ENCODE measurements around the gene RPS6KA2. TPM values are rescaled to one million over a fixed set of nuclear protein-coding genes. Genes with fewer than 3 reads are reported as not detected.

Gene RPS6KA2
- total and polyA plus RNA-seq, 2 donors (not counting 1 experiment from before 2014, with no cell fraction given): 2.2 to 16.0 TPM

DNA sequence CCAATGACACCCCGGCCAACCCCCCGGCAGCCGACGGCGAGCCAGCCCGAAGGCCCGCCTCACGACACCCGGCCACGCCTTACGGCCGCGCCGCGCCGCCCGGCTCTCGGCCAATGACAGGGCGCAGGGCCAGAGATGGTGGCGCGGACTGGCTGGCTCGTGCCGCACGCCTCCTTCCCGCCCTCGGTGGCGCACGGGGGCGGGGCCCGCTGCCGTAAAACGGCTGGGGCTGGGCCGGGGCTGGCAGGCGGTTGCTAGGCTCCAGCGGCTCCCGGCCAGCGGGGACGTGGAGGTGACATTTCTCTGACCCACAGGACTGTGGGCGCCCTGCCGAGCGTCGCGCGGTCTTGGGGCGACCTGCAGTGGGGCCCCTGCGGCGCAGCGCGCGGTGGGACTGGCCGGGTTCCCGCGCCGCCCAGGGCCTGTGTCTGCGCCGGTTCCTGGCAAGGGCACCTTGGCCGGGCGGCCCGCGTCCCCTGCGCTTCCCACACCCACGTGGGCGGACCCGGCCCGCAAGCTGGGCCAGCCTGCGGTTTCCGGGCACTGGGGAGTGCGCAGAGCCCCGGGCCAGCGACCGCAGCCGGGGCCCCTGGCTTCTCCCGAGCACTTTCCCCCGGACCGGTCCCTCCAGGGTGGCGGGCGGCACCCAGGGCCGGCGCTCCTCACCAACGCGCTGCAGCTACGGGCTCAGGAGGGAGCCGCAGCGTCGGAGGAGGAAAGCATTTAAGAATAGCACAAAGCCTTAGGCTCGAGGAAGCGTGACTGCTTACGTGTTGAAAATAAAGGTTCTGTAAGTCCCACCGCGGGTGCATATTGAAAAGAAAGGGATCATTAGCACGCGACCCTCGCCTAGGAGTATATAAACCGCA lies 243.9 kb downstream of the RPS6KA2 start, which contains the start of gene MPC1:
Gene MPC1 (minus strand): TSS at position 8 of the 869 bp plus-strand sequence. CDS start 64 bp downstream, outside the sequence.
- no peaks in the 10 kb centered on the region for H3K9me3 ChIP-seq (ENCODE audit: control extremely low read depth in 1 of 3, control insufficient read depth in 2 of 3, insufficient read depth in 1 of 3, low read length in 2 of 3)
- H3K4me2 ChIP-seq (replicated peaks; ENCODE audit: low read depth, low read length, poor library complexity, severe bottlenecking): peak within 1 kb of the TSS; percentile 96
- H3K36me3 ChIP-seq (replicated peaks in 1 of 2; ENCODE audit: control extremely low read depth in 1 of 2, control insufficient read depth in 1 of 2, extremely low read depth in 1 of 2, insufficient read depth in 2 of 2, low read length in 1 of 2): no peaks in the 10 kb centered on the region
- Mint-ChIP-seq H3K4me3 (peak within 1 kb of the TSS; percentile 97), H3K27me3 (no peaks in the 10 kb centered on the region), H3K27ac (peak within 1 kb of the TSS; percentile 90), H3K9me3 (ENCODE audit: insufficient read depth) (no peaks in the 10 kb centered on the region), H3K4me1 (peaks cover 15% of the 10 kb centered on the region)
- no peaks in the 10 kb centered on the region for H3K27me3 ChIP-seq (replicated peaks in 1 of 4; ENCODE audit: control extremely low read depth in 1 of 4, control insufficient read depth in 3 of 4, insufficient read depth in 4 of 4, low read length in 3 of 4)
- peak within 1 kb of the TSS; percentile 59 to 80 for H3K27ac ChIP-seq (ENCODE audit: low read length in 2 of 2)
- ChIA-PET CTCF (interaction anchor here (1.2 to 1.8 kb wide), 2 partner anchors 16 to 18 kb away, joined by 5 to 6 read pairs; no protein-coding TSS in a partner anchor), POLR2A (interaction anchor here (0.8 to 1.2 kb wide), 2 partner anchors 40 to 41 kb away, joined by 3 to 7 read pairs; partner anchors contain the start of gene SFT2D1)
- WGBS (ENCODE audit: insufficient coverage): under 1% methylated on average over 94 of the region's 94 CpGs
- ATAC-seq (ENCODE audit: low read depth): peak; percentile 93
- no peak for TF ChIP-seq EZH2 (IDR thresholded peaks at IDR 0.05; ENCODE audit: borderline replicate concordance, insufficient read depth, low read depth, low read length, poor library complexity, severe bottlenecking)
- TF ChIP-seq, protein P1, sequence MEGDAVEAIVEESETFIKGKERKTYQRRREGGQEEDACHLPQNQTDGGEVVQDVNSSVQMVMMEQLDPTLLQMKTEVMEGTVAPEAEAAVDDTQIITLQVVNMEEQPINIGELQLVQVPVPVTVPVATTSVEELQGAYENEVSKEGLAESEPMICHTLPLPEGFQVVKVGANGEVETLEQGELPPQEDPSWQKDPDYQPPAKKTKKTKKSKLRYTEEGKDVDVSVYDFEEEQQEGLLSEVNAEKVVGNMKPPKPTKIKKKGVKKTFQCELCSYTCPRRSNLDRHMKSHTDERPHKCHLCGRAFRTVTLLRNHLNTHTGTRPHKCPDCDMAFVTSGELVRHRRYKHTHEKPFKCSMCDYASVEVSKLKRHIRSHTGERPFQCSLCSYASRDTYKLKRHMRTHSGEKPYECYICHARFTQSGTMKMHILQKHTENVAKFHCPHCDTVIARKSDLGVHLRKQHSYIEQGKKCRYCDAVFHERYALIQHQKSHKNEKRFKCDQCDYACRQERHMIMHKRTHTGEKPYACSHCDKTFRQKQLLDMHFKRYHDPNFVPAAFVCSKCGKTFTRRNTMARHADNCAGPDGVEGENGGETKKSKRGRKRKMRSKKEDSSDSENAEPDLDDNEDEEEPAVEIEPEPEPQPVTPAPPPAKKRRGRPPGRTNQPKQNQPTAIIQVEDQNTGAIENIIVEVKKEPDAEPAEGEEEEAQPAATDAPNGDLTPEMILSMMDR (IDR thresholded peaks at IDR 0.05): no peak
- peak within 1 kb of the TSS; percentile 90 for H3K9ac ChIP-seq (ENCODE audit: low read length)
- peak within 1 kb of the TSS; percentile 70 to 95 (median 83) for H3K4me3 ChIP-seq (ENCODE audit: control extremely low read depth in 1 of 5, extremely low read depth in 1 of 5, insufficient read depth in 1 of 5, low read depth in 2 of 5, low read length in 4 of 5)
- H2AFZ ChIP-seq (ENCODE audit: insufficient read depth, low read depth, low read length, poor library complexity, severe bottlenecking): peak within 1 kb of the TSS; percentile 93
- peaks cover 6% of the 10 kb centered on the region for H3K79me2 ChIP-seq (ENCODE audit: control insufficient read depth, insufficient read depth, low read length)
- H3K4me1 ChIP-seq (ENCODE audit: control insufficient read depth in 2 of 2, insufficient read depth in 2 of 2, low read length in 2 of 2): peaks cover 7 to 11% of the 10 kb centered on the region in 2 donors
- intact Hi-C loops (cut with micrococcal nuclease): loop anchor here (1.0 to 10.0 kb wide), 7 partner anchors 18 to 742 kb away; partner anchors contain the start of genes CCR6 and RPS6KA2
- no peaks in the 10 kb centered on the region for H4K20me1 ChIP-seq (ENCODE audit: control insufficient read depth, insufficient read depth, low read length, poor library complexity, severe bottlenecking)
- DNase-seq: peak; percentile 95

Measured in B cell (primary cell).